DND-41 (cell line): ENCODE data around the gene GALNT5.

ENCODE experiments used
- ATAC-seq: fragments of 200-7000 bp; cut with Tn5 transposase; 3 replicates; pipeline ENCODE4 v1.9.1; 2021; ENCODE audit warnings: low read depth; ENCODE audit not compliant: insufficient read depth
- DNase-seq: peaks from one replicate; pipeline ENCODE4 v3.0.0-alpha.2; 2020
- H2AFZ ChIP-seq: 2 replicates; pipeline ENCODE4 v1.6.0; 2012; ENCODE audit warnings: low read depth, low read length
- H3K27ac ChIP-seq: 2 replicates; pipeline ENCODE4 v1.5.1; 2012; ENCODE audit warnings: low read length, inconsistent platforms
- H3K27me3 ChIP-seq: fragments of 200-600 bp; sonication (generic); 2 replicates; pipeline ENCODE4 v1.6.0; 2012; ENCODE audit warnings: low read length, mild to moderate bottlenecking, inconsistent platforms; ENCODE audit not compliant: insufficient read depth, poor library complexity
- H3K36me3 ChIP-seq: 2 replicates; pipeline ENCODE4 v1.5.1; 2012; ENCODE audit warnings: low read length, inconsistent platforms; ENCODE audit not compliant: insufficient read depth
- H3K4me1 ChIP-seq: 2 replicates; pipeline ENCODE4 v1.5.1; 2012; ENCODE audit warnings: mild to moderate bottlenecking, low read length; ENCODE audit not compliant: insufficient read depth
- H3K4me2 ChIP-seq: 2 replicates; pipeline ENCODE4 v1.6.0; 2012; ENCODE audit warnings: mild to moderate bottlenecking, moderate library complexity, low read length, inconsistent platforms; ENCODE audit not compliant: insufficient read depth
- H3K4me3 ChIP-seq, 2 experiments: fragments of 200-600 bp in 1 of 2; shearing (Covaris generic) in 1 of 2; 2 replicates each; pipeline ENCODE4 v1.5.1; 2012 to 2016; ENCODE audit warnings: inconsistent platforms in 2 of 2, low read length in 2 of 2, mild to moderate bottlenecking in 2 of 2, low read depth in 1 of 2, moderate library complexity in 1 of 2
- H3K79me2 ChIP-seq: 2 replicates; pipeline ENCODE4 v1.6.0; 2012; ENCODE audit warnings: low read length, inconsistent platforms; ENCODE audit not compliant: insufficient read depth
- H3K9ac ChIP-seq: 2 replicates; pipeline ENCODE4 v1.6.0; 2012; ENCODE audit warnings: low read depth, mild to moderate bottlenecking, inconsistent platforms, low read length, moderate library complexity
- H3K9me3 ChIP-seq: 2 replicates; pipeline ENCODE4 v1.5.1; 2012; ENCODE audit warnings: low read length, moderate library complexity, mild to moderate bottlenecking, inconsistent platforms; ENCODE audit not compliant: insufficient read depth, severe bottlenecking
- H4K20me1 ChIP-seq: 2 replicates; pipeline ENCODE4 v1.6.0; 2012; ENCODE audit warnings: low read length; ENCODE audit not compliant: insufficient read depth
- CTCF ChIP-seq: IDR thresholded peaks from 2 replicates; pipeline ENCODE4 v1.5.1; 2012; ENCODE audit warnings: borderline replicate concordance, low read length, moderate library complexity, mild to moderate bottlenecking; ENCODE audit not compliant: poor library complexity, severe bottlenecking; ENCODE audit errors: extremely low read depth
- EZH2 ChIP-seq: IDR thresholded peaks from 3 replicates; pipeline ENCODE4 v1.6.1; 2012; ENCODE audit warnings: borderline replicate concordance, low read depth, mild to moderate bottlenecking, moderate library complexity, low read length, inconsistent platforms; ENCODE audit not compliant: severe bottlenecking

Gene GALNT5

GRCh38 chr2:157261199-157261782 lies 3.8 kb downstream of the GALNT5 start:
- Histone ChIP-seq H3K36me3 (no peaks in the 10 kb centered on the region), H3K4me1 (no peaks in the 10 kb centered on the region), H3K9ac (no peak overlapping the region), H3K4me3 (no peak overlapping the region), H3K4me2 (no peak overlapping the region), H3K9me3 (no peaks in the 10 kb centered on the region), H2AFZ (no peak overlapping the region), H3K27me3 (no peaks in the 10 kb centered on the region), H3K27ac (no peak overlapping the region), H3K79me2 (no peaks in the 10 kb centered on the region), H4K20me1 (no peaks in the 10 kb centered on the region)
- ATAC-seq (peak; percentile 58), DNase-seq (peak; percentile 9)
- TF ChIP-seq CTCF (no peak), EZH2 (no peak)

GRCh38 chr2:157262248-157262647 lies 4.7 kb downstream of the GALNT5 start:
- H3K4me3 ChIP-seq, result no peak overlapping the region
- H3K9ac ChIP-seq, result no peak overlapping the region
- H3K9me3 ChIP-seq, result no peaks in the 10 kb centered on the region
- no peak overlapping the region for H3K27ac ChIP-seq
- no peaks in the 10 kb centered on the region for H3K27me3 ChIP-seq
- ATAC-seq (no peak), DNase-seq (no peak)
- no peaks in the 10 kb centered on the region for H3K4me1 ChIP-seq
- TF ChIP-seq EZH2 (no peak), CTCF (no peak)
- no peaks in the 10 kb centered on the region for H4K20me1 ChIP-seq
- H3K4me2 ChIP-seq, result no peak overlapping the region
- no peak overlapping the region for H2AFZ ChIP-seq
- H3K79me2 ChIP-seq, result no peaks in the 10 kb centered on the region
- H3K36me3 ChIP-seq, result no peaks in the 10 kb centered on the region

GRCh38 chr2:157264099-157264498 lies 6.6 kb downstream of the GALNT5 start:
- H3K9me3 ChIP-seq, result no peaks in the 10 kb centered on the region
- H3K27me3 ChIP-seq, result no peaks in the 10 kb centered on the region
- no peak for DNase-seq
- H2AFZ ChIP-seq, result no peak overlapping the region
- H3K9ac ChIP-seq, result no peak overlapping the region
- H3K4me2 ChIP-seq, result no peak overlapping the region
- H3K4me3 ChIP-seq, result no peak overlapping the region
- H3K4me1 ChIP-seq, result no peaks in the 10 kb centered on the region
- H3K36me3 ChIP-seq, result no peaks in the 10 kb centered on the region
- TF ChIP-seq CTCF (no peak), EZH2 (no peak)
- H3K79me2 ChIP-seq, result no peaks in the 10 kb centered on the region
- H4K20me1 ChIP-seq, result no peaks in the 10 kb centered on the region
- no peak overlapping the region for H3K27ac ChIP-seq
- no peak for ATAC-seq
